ENCODE data around the gene LBX2. TPM values are rescaled to one million over a fixed set of nuclear protein-coding genes. Genes with fewer than 3 reads are reported as not detected.

The LBX2 gene
- total and polyA plus RNA-seq, 10 of the 15 experiments (the other 5 are each of a cell fraction or from before 2014, with no cell fraction given) = 0.08 to 4.0 (median 0.27) TPM

GRCh38 chr2:74472086-74472944, 27.1 kb downstream of the LBX2 start, which contains the start of gene MRPL53 (continued):
- TF ChIP-seq GABPA (IDR thresholded peaks at IDR 0.05; ENCODE audit: low read depth) (peak; percentile 99), ESRRA (IDR thresholded peaks at IDR 0.05; ENCODE audit: low read length) (no peak), NR2F1 (conservative IDR thresholded peaks at IDR 0.05) (peak; percentile 73), NR2C2 (IDR thresholded peaks at IDR 0.05; ENCODE audit: borderline replicate concordance, control insufficient read depth, insufficient read length, low read depth) (peak; percentile 99), TARDBP (IDR thresholded peaks at IDR 0.05; ENCODE audit: borderline replicate concordance) (peak; percentile 70), NFXL1 (IDR thresholded peaks at IDR 0.05; ENCODE audit: borderline replicate concordance) (no peak), WRNIP1 (IDR thresholded peaks at IDR 0.05; ENCODE audit: borderline replicate concordance, low read depth, low read length) (0 out of 2 replicates have a peak, but pooled peaks have one; percentile 54), CBX5 (IDR thresholded peaks at IDR 0.05; ENCODE audit: low read depth) (peak; percentile 79; the same call in 1 of the 2 replicates), MXI1 (IDR thresholded peaks at IDR 0.05; ENCODE audit: low read depth, low read length) (peak; percentile 86), ZNF687 (IDR thresholded peaks at IDR 0.05) (peak; percentile 100), BRCA1 (IDR thresholded peaks at IDR 0.05; ENCODE audit: low read depth, low read length) (peak; percentile 37; the same call in 1 of the 2 replicates), SMAD5 (IDR thresholded peaks at IDR 0.05; ENCODE audit: low read depth) (peak; percentile 96), RFX5 (IDR thresholded peaks at IDR 0.05; ENCODE audit: low read depth, low read length) (0 out of 2 replicates have a peak, but pooled peaks have one; percentile 24), SIX5 (IDR thresholded peaks at IDR 0.05; ENCODE audit: low read depth, low read length, severe bottlenecking) (peak; percentile 63), HDGF (IDR thresholded peaks at IDR 0.05) (peak; percentile 71; the same call in 1 of the 2 replicates), IKZF1 (conservative IDR thresholded peaks at IDR 0.05) (peak; percentile 89), CREB1 (IDR thresholded peaks at IDR 0.05; ENCODE audit: low read depth) (peak; percentile 90), PAX8 (IDR thresholded peaks at IDR 0.05) (no peak)
- TF ChIP-seq, protein P1, sequence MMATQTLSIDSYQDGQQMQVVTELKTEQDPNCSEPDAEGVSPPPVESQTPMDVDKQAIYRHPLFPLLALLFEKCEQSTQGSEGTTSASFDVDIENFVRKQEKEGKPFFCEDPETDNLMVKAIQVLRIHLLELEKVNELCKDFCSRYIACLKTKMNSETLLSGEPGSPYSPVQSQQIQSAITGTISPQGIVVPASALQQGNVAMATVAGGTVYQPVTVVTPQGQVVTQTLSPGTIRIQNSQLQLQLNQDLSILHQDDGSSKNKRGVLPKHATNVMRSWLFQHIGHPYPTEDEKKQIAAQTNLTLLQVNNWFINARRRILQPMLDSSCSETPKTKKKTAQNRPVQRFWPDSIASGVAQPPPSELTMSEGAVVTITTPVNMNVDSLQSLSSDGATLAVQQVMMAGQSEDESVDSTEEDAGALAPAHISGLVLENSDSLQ (IDR thresholded peaks at IDR 0.05) = peak; percentile 78
